B cell (primary cell): ENCODE results near the gene RELCH. TPM values are rescaled to one million over a fixed set of nuclear protein-coding genes. Genes with fewer than 3 reads are reported as not detected.

Experiments
- ATAC-seq: fragments of 200-7000 bp; cut with Tn5 transposase; one replicate; pipeline ENCODE4 v1.10.0; 2021; ENCODE audit warnings: low read depth, mild to moderate bottlenecking, moderate number of reproducible peaks, moderate library complexity
- CTCF ChIA-PET: fragments of 350-600 bp; sonication (Branson Sonifier 250); formaldehyde crosslinking; loops from one replicate; lab custom pipeline; 2021; ENCODE audit warnings: antibody characterized with exemption, inconsistent platforms; lab: Charles Lee
- POLR2A ChIA-PET: fragments of 350-600 bp; sonication (Branson Sonifier 250); formaldehyde crosslinking; loops from one replicate; lab custom pipeline; 2021; ENCODE audit warnings: antibody characterized with exemption; lab: Charles Lee
- DNase-seq: peaks from one replicate; pipeline ENCODE4 v3.0.0; 2013
- H2AFZ ChIP-seq: 2 replicates; pipeline ENCODE4 v1.6.1; 2012; ENCODE audit warnings: mild to moderate bottlenecking, low read depth, low read length; ENCODE audit not compliant: insufficient read depth, poor library complexity, severe bottlenecking
- H3K27ac ChIP-seq, 2 donors: 1 replicate in 1 of 2; 2 replicates in 1 of 2; pipeline ENCODE4 v1.5.1; 2012 to 2013; ENCODE audit warnings: low read length in 2 of 2, mild to moderate bottlenecking in 2 of 2, moderate library complexity in 1 of 2
- H3K27me3 ChIP-seq, 4 experiments: fragments of 200-600 bp in 1 of 4; sonication (generic) in 1 of 4; replicated peaks in 1 of 4; 1 replicate in 2 of 4; 2 replicates in 2 of 4; pipeline versions ENCODE4 v1.6.1 to v1.7.0; 2013 to 2016; ENCODE audit warnings: low read length in 3 of 4, mild to moderate bottlenecking in 2 of 4, mixed read lengths in 1 of 4, moderate library complexity in 1 of 4; ENCODE audit not compliant: insufficient read depth in 4 of 4, control insufficient read depth in 3 of 4; ENCODE audit errors: control extremely low read depth in 1 of 4
- H3K36me3 ChIP-seq, 2 experiments: replicated peaks in 1 of 2; 1 replicate in 1 of 2; 2 replicates in 1 of 2; pipeline versions ENCODE4 v1.6.1 to v1.7.1; 2013; ENCODE audit warnings: low read length in 1 of 2; ENCODE audit not compliant: insufficient read depth in 2 of 2, control insufficient read depth in 1 of 2; ENCODE audit errors: control extremely low read depth in 1 of 2, extremely low read depth in 1 of 2
- H3K4me1 ChIP-seq, 2 donors: fragments of 200-600 bp in 1 of 2; sonication (generic) in 1 of 2; 1 replicate in 1 of 2; 2 replicates in 1 of 2; pipeline versions ENCODE4 v1.5.1 to v1.6.1; 2013 to 2017; ENCODE audit warnings: low read length in 2 of 2; ENCODE audit not compliant: control insufficient read depth in 2 of 2, insufficient read depth in 2 of 2
- H3K4me2 ChIP-seq: replicated peaks from 2 replicates; pipeline ENCODE3; 2012; ENCODE audit warnings: mild to moderate bottlenecking, low read depth, low read length; ENCODE audit not compliant: poor library complexity, severe bottlenecking
- H3K4me3 ChIP-seq, 5 experiments: fragments of 200-600 bp in 1 of 5; sonication (generic) in 1 of 5; 1 replicate in 3 of 5; 2 replicates in 2 of 5; pipeline versions ENCODE4 v1.5.1 to v1.7.0; 2011 to 2016; ENCODE audit warnings: low read length in 4 of 5, mild to moderate bottlenecking in 4 of 5, low read depth in 2 of 5, control low read depth in 1 of 5, moderate library complexity in 1 of 5; ENCODE audit not compliant: insufficient read depth in 1 of 5; ENCODE audit errors: control extremely low read depth in 1 of 5, extremely low read depth in 1 of 5
- H3K79me2 ChIP-seq: fragments of 200-600 bp; sonication (generic); one replicate; pipeline ENCODE4 v1.6.0; 2016; ENCODE audit warnings: low read length; ENCODE audit not compliant: control insufficient read depth, insufficient read depth
- H3K9ac ChIP-seq: fragments of 200-600 bp; sonication (generic); 2 replicates; pipeline ENCODE4 v1.6.1; 2017; ENCODE audit warnings: mild to moderate bottlenecking, low read length, moderate library complexity
- H3K9me3 ChIP-seq, 3 donors: one replicate each; pipeline versions ENCODE4 v1.6.1 to v1.7.1; 2013; ENCODE audit warnings: low read length in 2 of 3; ENCODE audit not compliant: control insufficient read depth in 2 of 3, insufficient read depth in 1 of 3; ENCODE audit errors: control extremely low read depth in 1 of 3
- H4K20me1 ChIP-seq: 2 replicates; pipeline ENCODE4 v1.6.0; 2012; ENCODE audit warnings: mild to moderate bottlenecking, low read length; ENCODE audit not compliant: insufficient read depth, control insufficient read depth, poor library complexity, severe bottlenecking
- H3K27ac Mint-ChIP-seq: one replicate; pipeline ENCODE4 v1.8.0; 2021; ENCODE audit warnings: mixed read lengths
- H3K27me3 Mint-ChIP-seq: one replicate; pipeline ENCODE4 v1.8.0; 2021; ENCODE audit warnings: mixed read lengths
- H3K4me1 Mint-ChIP-seq: one replicate; pipeline ENCODE4 v1.8.0; 2021; ENCODE audit warnings: mixed read lengths
- H3K4me3 Mint-ChIP-seq: one replicate; pipeline ENCODE4 v1.8.0; 2021; ENCODE audit warnings: mixed read lengths
- H3K9me3 Mint-ChIP-seq: one replicate; pipeline ENCODE4 v1.8.0; 2022; ENCODE audit warnings: mixed read lengths; ENCODE audit not compliant: insufficient read depth
- CTCF ChIP-seq: fragments of 200-600 bp; IDR thresholded peaks from one replicate; pipeline ENCODE4 v1.8.0; 2022; ENCODE audit warnings: antibody characterized with exemption, mild to moderate bottlenecking
- EZH2 ChIP-seq: IDR thresholded peaks from 2 replicates; pipeline ENCODE4 v1.6.1; 2012; ENCODE audit warnings: borderline replicate concordance, low read depth, mild to moderate bottlenecking, moderate library complexity, low read length; ENCODE audit not compliant: insufficient read depth, poor library complexity, severe bottlenecking
- WGBS: methylation state at CpG from one replicate; pipeline ENCODE4 v1.1.5; 2013; ENCODE audit warnings: missing lambda C conversion rate; ENCODE audit not compliant: insufficient coverage; 5-methylcytosine and 5-hydroxymethylcytosine counted together
- intact Hi-C: fragments of 100-400 bp; cut with micrococcal nuclease; formaldehyde crosslinking; loops from one replicate; pipeline ENCODE4 v1.10.0; 2022
- polyA plus RNA-seq: library from polyadenylated mRNA; depleted of rRNA; stranded (reverse); fragments of >200 nt; gene quantifications from 2 replicates; pipeline ENCODE4 v1.2.3, GENCODE V29; 2012
- total RNA-seq, 2 donors: library from RNA; stranded (reverse); fragments of 120-200 nt in 1 of 2; gene quantifications; 1 replicate in 1 of 2; 2 replicates in 1 of 2; pipeline versions ENCODE4 v1.2.3 to v1.2.4, GENCODE V29; 2013 to 2022

RELCH gene
- total and polyA plus RNA-seq, 2 donors (not counting 1 experiment from before 2014, with no cell fraction given): 17.6 to 77.9 TPM

GRCh38 chr18:62152844-62153243 is 34.2 kb upstream of the RELCH start:
- CTCF ChIA-PET: no interaction called here
- TF ChIP-seq CTCF (no peak), EZH2 (no peak)
- H3K9ac ChIP-seq: no peak overlapping the region
- ATAC-seq (no peak), DNase-seq (no peak)
- no peaks in the 10 kb centered on the region for H4K20me1 ChIP-seq
- H3K27me3 ChIP-seq: no peaks in the 10 kb centered on the region
- no peaks in the 10 kb centered on the region for H3K4me1 Mint-ChIP-seq
- H3K4me3 Mint-ChIP-seq: no peak overlapping the region
- H3K4me1 ChIP-seq: no peaks in the 10 kb centered on the region
- H3K27me3 Mint-ChIP-seq: no peaks in the 10 kb centered on the region
- no peak overlapping the region for H3K4me2 ChIP-seq
- H3K9me3 ChIP-seq: no peaks in the 10 kb centered on the region
- H3K4me3 ChIP-seq: no peak overlapping the region
- H3K36me3 ChIP-seq: peaks cover 2 to 11% of the 10 kb centered on the region in 2 experiments
- no peak overlapping the region for H3K27ac ChIP-seq
- H3K27ac Mint-ChIP-seq: no peak overlapping the region
- POLR2A ChIA-PET: no interaction called here
- intact Hi-C loops: no loop called here
- no peak overlapping the region for H2AFZ ChIP-seq
- WGBS: 86% methylated on average over 1 of the region's 1 CpG
- H3K9me3 Mint-ChIP-seq: no peaks in the 10 kb centered on the region
- no peaks in the 10 kb centered on the region for H3K79me2 ChIP-seq

DNA sequence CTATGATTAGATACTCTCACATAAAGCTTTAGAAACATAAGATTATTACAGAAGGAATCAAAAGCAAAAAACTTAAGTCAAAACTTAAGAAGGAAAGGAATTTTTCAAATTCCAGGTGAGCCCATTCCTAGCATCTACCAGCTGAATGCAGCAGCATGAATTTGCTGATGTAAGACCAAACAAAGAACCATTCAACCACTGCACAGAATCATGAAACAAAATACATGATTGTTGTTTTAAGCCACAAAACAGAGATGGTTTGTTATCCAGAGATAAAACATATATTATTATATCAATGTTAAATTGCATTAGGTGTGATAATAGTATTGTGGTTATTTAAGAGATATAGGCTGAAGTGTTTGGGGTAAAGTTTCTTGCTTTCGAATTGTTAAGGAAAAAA is 29.2 kb upstream of the RELCH start:
- no peak overlapping the region for H3K27ac Mint-ChIP-seq
- Histone ChIP-seq H3K36me3 (peaks cover 7 to 15% of the 10 kb centered on the region in 2 experiments), H3K4me3 (no peak overlapping the region), H2AFZ (no peak overlapping the region), H3K9me3 (no peaks in the 10 kb centered on the region), H3K27ac (no peak overlapping the region), H3K4me2 (no peak overlapping the region), H3K27me3 (no peaks in the 10 kb centered on the region), H4K20me1 (no peaks in the 10 kb centered on the region), H3K9ac (no peak overlapping the region), H3K4me1 (no peaks in the 10 kb centered on the region), H3K79me2 (no peaks in the 10 kb centered on the region)
- DNase-seq: no peak
- no peaks in the 10 kb centered on the region for H3K4me1 Mint-ChIP-seq
- intact Hi-C loops: no loop called here
- ChIA-PET POLR2A (no interaction called here), CTCF (no interaction called here)
- 100% methylated on average over 1 of the region's 1 CpG for WGBS
- TF ChIP-seq CTCF (no peak), EZH2 (no peak)
- ATAC-seq: no peak
- H3K4me3 Mint-ChIP-seq: no peak overlapping the region
- no peaks in the 10 kb centered on the region for H3K27me3 Mint-ChIP-seq
- H3K9me3 Mint-ChIP-seq: no peaks in the 10 kb centered on the region
